ENCODE measurements around the gene TBX15. TPM values are rescaled to one million over a fixed set of nuclear protein-coding genes. Genes with fewer than 3 reads are reported as not detected.

Gene TBX15
- total RNA-seq, 1 experiment from 2014 or later: 1.9 TPM

GRCh38 chr1:119007339-119007669 lies 19.2 kb upstream of the TBX15 start:
- POLR2A ChIA-PET: no interaction called here
- TF ChIP-seq TCF7L2 (IDR thresholded peaks at IDR 0.05; ENCODE audit: low read depth, low read length) (no peak), CTCF (IDR thresholded peaks at IDR 0.05) (no peak), SIN3A (IDR thresholded peaks at IDR 0.05; ENCODE audit: borderline replicate concordance, insufficient read depth, low read depth, low read length) (no peak)
- CTCF ChIA-PET: no interaction called here
- in situ Hi-C loops (cut with HindIII; ENCODE audit: low pct_unique_long_range_greater_than_20kb, low sequenced_read_pairs): no loop called here
- no peak for DNase-seq (ENCODE audit: low read depth, low spot score)
- H3K9me3 ChIP-seq (ENCODE audit: control insufficient read depth, insufficient read depth, low read depth, low read length): no peaks in the 10 kb centered on the region
- no peak for ATAC-seq
- H3K4me1 ChIP-seq (ENCODE audit: control insufficient read depth, insufficient read depth, low read length): no peaks in the 10 kb centered on the region
- H3K27me3 ChIP-seq (ENCODE audit: control insufficient read depth, insufficient read depth, low read length): no peaks in the 10 kb centered on the region; the same call in 1 of the 2 replicates
- intact Hi-C loops (cut with micrococcal nuclease; ENCODE audit: unreplicated experiment): loop anchor here (10.0 kb wide), 1 partner anchor 853 kb away; no protein-coding TSS in a partner anchor
- H3K4me3 ChIP-seq (ENCODE audit: low read depth in 2 of 2, low read length in 2 of 2): no peak overlapping the region
- no TSS peak for BruUV-seq (replicated peaks)
- no peak overlapping the region for H3K27ac ChIP-seq (ENCODE audit: low read length)
- no peaks in the 10 kb centered on the region for H3K36me3 ChIP-seq (ENCODE audit: control insufficient read depth, insufficient read depth, low read length)

- Histone ChIP-seq H3K27ac (ENCODE audit: low read length) (no peak overlapping the region), H3K4me3 (ENCODE audit: low read depth in 2 of 2, low read length in 2 of 2) (0 out of 4 replicates have a peak overlapping the region, but pooled peaks of 1 of the 2 experiments have one; percentile 9), H3K27me3 (ENCODE audit: control insufficient read depth, insufficient read depth, low read length) (no peaks in the 10 kb centered on the region; the same call in 1 of the 2 replicates), H3K36me3 (ENCODE audit: control insufficient read depth, insufficient read depth, low read length) (no peaks in the 10 kb centered on the region), H3K9me3 (ENCODE audit: control insufficient read depth, insufficient read depth, low read depth, low read length) (no peaks in the 10 kb centered on the region), H3K4me1 (ENCODE audit: control insufficient read depth, insufficient read depth, low read length) (no peaks in the 10 kb centered on the region)
- BruUV-seq (replicated peaks): no TSS peak
- ChIA-PET POLR2A (no interaction called here), CTCF (interaction anchor here (0.6 kb wide), 1 partner anchor 469 kb away, joined by 8 read pairs; no protein-coding TSS in a partner anchor)
- TF ChIP-seq REST (IDR thresholded peaks at IDR 0.05; ENCODE audit: insufficient read depth in 1 of 2, low read depth in 2 of 2, low read length in 1 of 2) (no peak), SIN3A (IDR thresholded peaks at IDR 0.05; ENCODE audit: borderline replicate concordance, insufficient read depth, low read depth, low read length) (no peak), POLR2AphosphoS5 (IDR thresholded peaks at IDR 0.05; ENCODE audit: low read depth, low read length) (no peak), CTCF (IDR thresholded peaks at IDR 0.05) (no peak), TCF7L2 (IDR thresholded peaks at IDR 0.05; ENCODE audit: low read depth, low read length) (no peak)
- DNase-seq (ENCODE audit: low read depth, low spot score): no peak
- intact Hi-C loops (cut with micrococcal nuclease; ENCODE audit: unreplicated experiment): loop anchor here (10.0 kb wide), 1 partner anchor 852 kb away; no protein-coding TSS in a partner anchor
- in situ Hi-C loops (cut with HindIII; ENCODE audit: low pct_unique_long_range_greater_than_20kb, low sequenced_read_pairs): no loop called here
- ATAC-seq: no peak
These were observed 18.5 kb upstream of the TBX15 start for GRCh38 chr1:119006406-119007279.
